NOMO-1 treated with dmso at 0.1 percent for 144 hours (cell line): ENCODE data around the gene ZSCAN10.
A peak's percentile ranks its signal among the peaks of the same experiment; 100 is the strongest.

Experiments used
- DNase-seq: peaks from one replicate; lab custom pipeline; 2025; ENCODE audit not compliant: unreplicated experiment; lab: John Stamatoyannopoulos, UW

Gene ZSCAN10

GRCh38 chr16:3112058-3112880 lies 13.2 kb upstream of the ZSCAN10 start, which contains the start of gene ZNF205:
Gene ZNF205 (plus strand): TSS chr16:3112586. CDS start chr16:3113431, 845 bp downstream.
- no peak for DNase-seq

DNA sequence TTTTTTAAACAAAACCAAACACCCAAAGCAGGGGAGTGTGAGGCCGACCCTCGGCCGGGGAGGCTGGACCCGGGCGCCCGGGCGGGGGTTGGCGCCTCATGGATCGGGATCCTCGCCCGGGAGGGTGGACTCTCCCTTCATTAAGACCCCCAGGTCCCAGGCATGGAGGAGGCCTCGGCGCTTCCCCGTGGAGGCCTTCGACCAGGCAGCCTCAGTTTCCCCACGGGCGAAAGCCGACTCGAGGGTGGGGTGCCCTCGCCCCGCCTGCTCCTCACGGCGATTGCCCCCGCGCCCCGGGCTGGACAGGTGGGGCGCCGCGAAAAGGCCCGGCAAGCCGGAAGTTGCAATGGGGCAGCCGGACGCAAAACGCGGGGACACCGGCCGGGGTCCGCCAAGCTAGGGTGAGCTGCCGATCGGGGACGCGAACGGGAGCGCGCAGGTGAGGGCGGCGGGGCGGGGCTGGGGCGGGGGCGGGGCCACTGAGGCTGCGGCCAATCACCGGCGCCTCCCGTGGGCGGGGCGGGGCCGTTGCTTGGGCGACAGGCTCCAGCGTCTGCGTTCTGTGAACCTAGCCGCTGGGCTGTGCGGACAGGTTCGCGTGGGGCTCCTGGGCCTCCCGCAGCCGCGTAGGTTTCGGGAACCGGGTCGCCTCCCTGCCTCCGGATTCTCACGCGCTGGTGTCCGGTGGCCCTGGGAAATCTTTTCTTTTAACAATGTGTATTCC lies 7.3 kb upstream of the ZSCAN10 start:
- DNase-seq = peak; percentile 80

GRCh38 chr16:3101841-3102470 lies 2.9 kb upstream of the ZSCAN10 start:
- peak; percentile 7 for DNase-seq

- peak; percentile 66 for DNase-seq
These were observed 2.1 kb upstream of the ZSCAN10 start for GRCh38 chr16:3101018-3101840.

- peak; percentile 92 for DNase-seq
These were observed 822 bp upstream of the ZSCAN10 start for GRCh38 chr16:3099732-3100499.

DNA sequence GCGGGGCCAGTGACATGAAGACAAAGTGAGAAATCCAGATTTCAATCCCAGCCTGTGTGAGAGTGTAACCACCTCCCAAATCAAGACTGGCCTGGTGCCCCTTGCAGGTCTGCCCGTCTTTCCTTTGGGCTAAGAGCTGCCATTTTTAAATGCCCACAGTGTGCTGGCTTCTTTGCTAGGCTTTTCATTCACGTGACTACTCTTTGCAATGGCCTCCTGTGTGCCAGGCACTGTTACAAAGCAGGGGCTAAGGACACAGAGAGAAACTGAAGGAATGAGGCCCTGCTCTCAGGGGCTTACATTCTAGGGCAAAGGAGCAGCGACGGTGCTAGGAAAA lies 269 bp upstream of the ZSCAN10 start:
- DNase-seq = no peak

DNA sequence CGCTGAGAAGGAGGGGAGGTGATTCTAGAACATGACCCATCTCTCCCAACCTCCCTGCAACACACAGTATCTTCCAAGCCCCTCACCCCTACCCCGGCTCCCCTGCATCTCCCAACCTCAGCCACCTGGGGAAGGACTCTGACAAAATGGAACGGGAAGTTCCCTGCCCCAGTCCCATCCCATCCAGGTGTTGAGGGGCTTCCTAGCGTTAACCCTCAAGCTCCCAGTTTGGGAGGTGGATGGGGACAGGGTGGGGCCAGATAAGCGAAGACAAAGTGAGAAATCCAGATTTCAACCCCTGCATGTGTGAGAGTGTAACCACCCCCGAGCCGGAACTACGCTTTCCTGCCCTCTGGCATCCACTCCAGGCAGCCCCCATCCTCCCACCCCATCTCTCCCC lies 1.8 kb downstream of the ZSCAN10 start:
- DNase-seq = no peak

DNA sequence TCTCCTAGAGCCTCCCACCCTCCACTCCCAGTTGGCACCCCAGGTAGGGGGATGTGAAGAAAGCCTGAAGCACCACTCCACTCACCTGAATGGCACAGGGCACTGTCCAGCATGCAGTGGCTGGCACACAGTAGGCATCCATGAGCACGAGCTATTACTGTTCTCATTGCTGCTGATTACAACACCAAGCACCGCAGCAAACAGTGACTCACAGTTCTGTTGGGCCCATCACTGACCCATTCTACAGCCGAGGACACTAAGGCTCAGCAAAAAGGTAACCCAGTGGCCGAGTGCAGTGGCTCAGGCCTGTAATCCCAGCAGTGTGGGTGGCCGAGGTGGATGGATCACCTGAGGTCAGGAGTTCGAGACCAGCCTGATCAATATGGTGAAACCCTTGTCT lies 2.7 kb downstream of the ZSCAN10 start:
- DNase-seq = no peak

- DNase-seq = peak; percentile 88
These were observed 3.2 kb downstream of the ZSCAN10 start for GRCh38 chr16:3095869-3096268.

GRCh38 chr16:3094289-3095027 lies 4.6 kb downstream of the ZSCAN10 start:
- peak; percentile 53 for DNase-seq

GRCh38 chr16:3092501-3092941 lies 6.6 kb downstream of the ZSCAN10 start:
- DNase-seq = no peak

- no peak for DNase-seq
These were observed 7.5 kb downstream of the ZSCAN10 start for GRCh38 chr16:3091551-3091950.

GRCh38 chr16:3089717-3090592 lies 9.1 kb downstream of the ZSCAN10 start:
- no peak for DNase-seq

GRCh38 chr16:3088925-3089716 lies 10.0 kb downstream of the ZSCAN10 start:
- no peak for DNase-seq

- no peak for DNase-seq
These were observed 10.6 kb downstream of the ZSCAN10 start for GRCh38 chr16:3088450-3088849.

DNA sequence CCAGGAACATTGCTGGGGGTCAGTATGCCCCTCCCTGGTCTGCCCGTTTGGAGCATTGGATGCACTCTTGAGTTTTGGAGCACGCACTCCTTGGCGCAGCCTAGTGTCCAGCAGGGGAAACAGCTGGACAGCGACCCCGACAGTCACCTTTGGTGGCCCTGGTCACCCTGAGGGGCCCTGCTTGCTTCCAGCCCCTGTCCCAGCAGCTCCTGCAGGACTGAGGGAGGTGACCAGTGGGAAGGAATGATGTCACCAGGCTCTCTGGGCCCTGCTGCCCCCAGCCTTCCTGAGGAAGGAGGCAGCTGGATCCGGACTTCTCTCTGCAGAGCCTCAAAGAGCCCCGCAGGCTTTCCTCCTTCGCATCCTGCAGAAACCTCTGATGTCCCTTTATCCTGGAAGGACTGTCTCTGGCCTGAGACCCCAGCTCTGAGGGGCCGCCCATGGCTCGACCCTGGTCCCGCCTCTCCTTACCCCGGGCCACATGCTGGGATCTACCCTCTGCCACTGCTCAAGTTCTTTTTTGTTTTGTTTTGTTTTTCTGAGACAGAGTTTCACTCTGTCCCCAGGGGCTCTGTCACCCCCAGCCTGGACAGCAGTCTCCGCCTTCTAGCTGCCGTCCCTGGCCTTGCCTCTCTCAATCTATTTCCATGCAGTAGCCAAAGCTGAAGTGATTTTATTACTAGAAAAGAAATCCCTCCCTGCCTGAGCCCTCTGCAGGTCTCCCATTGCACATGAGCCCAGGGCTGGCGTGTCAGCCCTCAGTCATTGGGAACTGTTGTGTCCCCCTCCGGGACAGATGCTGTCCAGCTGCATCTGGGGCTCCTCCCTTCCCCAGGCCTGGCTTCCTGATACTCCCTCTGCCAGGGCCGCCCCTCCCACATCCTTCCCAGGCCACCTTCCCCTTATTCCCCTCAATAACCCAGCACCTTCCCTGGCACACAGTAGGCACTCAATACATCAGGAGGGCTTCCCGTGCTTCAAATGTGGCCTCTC lies 11.6 kb downstream of the ZSCAN10 start:
- no peak for DNase-seq
